Right atrium auricular region (tissue), 2 donors: Measurements from ENCODE around the gene TEAD3. TPM values are rescaled to one million over a fixed set of nuclear protein-coding genes. Genes with fewer than 3 reads are reported as not detected.
"Not testable (repeated sequence)": the region's sequence is repeated elsewhere in the genome, so short reads cannot be mapped to it uniquely, and the experiment has no call there.

ENCODE experiments used
- DNase-seq: peaks from one replicate; pipeline ENCODE4 v3.0.0-alpha.2; 2019; ENCODE audit warnings: low spot score
- H3K27ac ChIP-seq, 2 donors: fragments of 200-600 bp; sonication (generic); 1 replicate in 1 of 2; 2 replicates in 1 of 2; pipeline ENCODE4 v1.5.1; 2016 to 2019
- H3K27me3 ChIP-seq, 2 donors: fragments of 200-600 bp; sonication (generic); one replicate each; pipeline versions ENCODE4 v1.5.1 to v1.6.0; 2017 to 2019
- H3K36me3 ChIP-seq: fragments of 200-600 bp; sonication (generic); one replicate; pipeline ENCODE4 v1.5.1; 2016
- H3K4me1 ChIP-seq, 2 donors: fragments of 200-600 bp; sonication (generic); one replicate each; pipeline versions ENCODE4 v1.5.1 to v1.6.0; 2017 to 2019
- H3K4me3 ChIP-seq, 2 donors: fragments of 200-600 bp; sonication (generic); 1 replicate in 1 of 2; 2 replicates in 1 of 2; pipeline ENCODE4 v1.5.1; 2017 to 2019; ENCODE audit warnings: mild to moderate bottlenecking in 1 of 2, moderate library complexity in 1 of 2
- H3K9me3 ChIP-seq, 2 donors: fragments of 200-600 bp; sonication (generic); one replicate each; pipeline ENCODE4 v1.5.1; 2019
- CTCF ChIP-seq, 2 donors: fragments of 200-600 bp; sonication (generic); IDR thresholded peaks; one replicate each; pipeline ENCODE4 v1.5.1; 2019; ENCODE audit warnings: antibody characterized with exemption in 2 of 2
- total RNA-seq, 2 donors: library from RNA; depleted of rRNA; stranded (reverse); fragments of >200 nt; gene quantifications; one replicate each; pipeline ENCODE4 v1.1.0, GENCODE V29; 2016

Gene TEAD3
- total RNA-seq, 2 donors from 2014 or later = 19.3 to 37.1 TPM

DNA sequence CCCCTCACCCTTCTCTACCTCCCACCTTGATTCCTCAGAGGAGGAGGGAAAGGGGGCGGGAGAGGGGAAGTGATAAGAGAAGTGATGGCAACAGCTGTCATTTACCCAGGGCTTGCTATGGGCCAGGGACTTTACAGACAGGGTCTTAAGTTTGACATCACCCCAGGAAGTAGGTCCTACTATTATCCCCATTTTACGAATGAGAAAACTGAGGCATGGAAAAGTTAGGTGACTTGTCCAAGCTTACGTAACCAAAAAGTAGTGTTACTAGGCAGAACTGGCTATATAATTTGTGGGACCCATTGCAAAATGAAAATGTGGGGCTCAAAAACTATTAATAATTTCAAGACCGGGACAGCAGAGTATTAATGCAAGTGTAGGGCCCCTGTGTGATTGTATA lies 55.2 kb downstream of the TEAD3 start:
- no peak for TF ChIP-seq CTCF (IDR thresholded peaks at IDR 0.05)
- Histone ChIP-seq H3K36me3 (no peaks in the 10 kb centered on the region), H3K9me3 (no peaks in the 10 kb centered on the region), H3K4me1 (no peaks in the 10 kb centered on the region), H3K27me3 (no peaks in the 10 kb centered on the region), H3K4me3 (no peak overlapping the region), H3K27ac (no peak overlapping the region)
- DNase-seq = no peak

DNA sequence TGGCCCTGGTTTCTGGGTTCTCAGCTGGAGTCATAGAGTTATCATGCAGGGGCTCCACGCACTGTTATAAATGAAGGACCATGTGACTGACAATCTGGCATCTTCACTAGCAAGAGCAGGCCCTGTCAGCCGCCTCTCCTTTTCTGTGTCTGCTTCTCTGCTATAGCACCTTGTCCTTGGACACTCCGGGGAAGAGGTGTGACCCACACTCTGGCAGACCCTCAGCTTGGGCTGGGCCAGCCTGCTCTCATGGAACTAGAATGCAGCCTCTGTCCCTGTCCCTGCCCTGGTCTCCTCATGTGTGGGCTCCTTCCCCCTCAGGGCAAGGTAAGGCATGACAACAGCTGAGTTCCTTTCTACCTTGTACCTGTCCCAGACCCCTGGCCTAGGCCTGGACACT lies 55.7 kb downstream of the TEAD3 start:
- Histone ChIP-seq H3K27me3 (no peaks in the 10 kb centered on the region), H3K27ac (peak overlapping the region in 1 of 2 donors; percentile 16), H3K4me1 (no peaks in the 10 kb centered on the region), H3K9me3 (no peaks in the 10 kb centered on the region), H3K36me3 (no peaks in the 10 kb centered on the region), H3K4me3 (no peak overlapping the region)
- no peak for TF ChIP-seq CTCF (IDR thresholded peaks at IDR 0.05)
- no peak for DNase-seq

- Histone ChIP-seq H3K27ac (no peak overlapping the region), H3K36me3 (no peaks in the 10 kb centered on the region)
- no peak for TF ChIP-seq CTCF (IDR thresholded peaks at IDR 0.05)
These were observed 57.6 kb downstream of the TEAD3 start for GRCh38 chr6:35439308-35439707.

DNA sequence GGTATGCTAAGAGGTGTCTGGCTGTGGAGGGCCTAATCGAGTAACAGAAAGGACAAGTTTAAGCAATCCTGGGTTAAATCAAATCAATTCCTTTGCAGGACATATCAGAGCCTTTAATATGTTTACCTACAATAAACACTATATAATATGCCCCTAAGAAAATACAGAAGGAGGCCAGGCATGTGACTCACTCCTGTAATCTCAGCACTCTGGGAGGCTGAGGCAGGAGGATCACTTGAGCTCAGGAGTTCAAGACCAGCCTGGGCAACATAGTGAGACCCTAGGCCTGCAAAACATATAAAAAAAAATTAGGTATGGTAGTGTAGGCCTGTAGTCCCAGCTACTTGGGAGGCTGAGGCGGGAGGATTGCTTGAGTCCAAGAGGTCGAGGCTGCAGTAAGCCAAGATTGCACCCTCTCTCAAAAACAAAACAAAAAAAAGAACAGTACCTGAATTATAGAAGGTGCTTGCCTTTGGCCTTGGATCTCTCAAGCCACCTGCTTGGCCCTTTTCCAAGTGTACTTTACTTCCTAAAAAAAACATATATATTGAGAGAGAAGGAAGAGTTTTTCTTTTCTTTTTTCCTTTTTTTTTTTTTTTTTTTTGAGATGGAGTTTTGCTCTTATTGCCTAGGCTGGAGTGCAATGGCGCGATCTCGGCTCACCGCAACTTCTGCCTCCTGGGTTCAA lies 58.4 kb downstream of the TEAD3 start:
- H3K9me3 ChIP-seq, H3K4me3 ChIP-seq, H3K27me3 ChIP-seq, H3K36me3 ChIP-seq, DNase-seq, H3K27ac ChIP-seq, H3K4me1 ChIP-seq: not testable (repeated sequence)

More at GRCh38 chr6:35439308-35439707, 57.6 kb downstream of the TEAD3 start:
- no peak for DNase-seq
- Histone ChIP-seq H3K9me3 (no peaks in the 10 kb centered on the region), H3K4me1 (peaks cover 0 to 7% of the 10 kb centered on the region in 2 donors), H3K4me3 (no peak overlapping the region), H3K27me3 (no peaks in the 10 kb centered on the region)

- H3K36me3 ChIP-seq = no peaks in the 10 kb centered on the region
- H3K27ac ChIP-seq = no peak overlapping the region
- DNase-seq = no peak
- peaks cover 0 to 7% of the 10 kb centered on the region in 2 donors for H3K4me1 ChIP-seq
- no peaks in the 10 kb centered on the region for H3K9me3 ChIP-seq
- TF ChIP-seq CTCF (IDR thresholded peaks at IDR 0.05) = no peak
- H3K4me3 ChIP-seq = no peak overlapping the region
- no peaks in the 10 kb centered on the region for H3K27me3 ChIP-seq
These were observed 60.6 kb downstream of the TEAD3 start for GRCh38 chr6:35436071-35436857.

DNA sequence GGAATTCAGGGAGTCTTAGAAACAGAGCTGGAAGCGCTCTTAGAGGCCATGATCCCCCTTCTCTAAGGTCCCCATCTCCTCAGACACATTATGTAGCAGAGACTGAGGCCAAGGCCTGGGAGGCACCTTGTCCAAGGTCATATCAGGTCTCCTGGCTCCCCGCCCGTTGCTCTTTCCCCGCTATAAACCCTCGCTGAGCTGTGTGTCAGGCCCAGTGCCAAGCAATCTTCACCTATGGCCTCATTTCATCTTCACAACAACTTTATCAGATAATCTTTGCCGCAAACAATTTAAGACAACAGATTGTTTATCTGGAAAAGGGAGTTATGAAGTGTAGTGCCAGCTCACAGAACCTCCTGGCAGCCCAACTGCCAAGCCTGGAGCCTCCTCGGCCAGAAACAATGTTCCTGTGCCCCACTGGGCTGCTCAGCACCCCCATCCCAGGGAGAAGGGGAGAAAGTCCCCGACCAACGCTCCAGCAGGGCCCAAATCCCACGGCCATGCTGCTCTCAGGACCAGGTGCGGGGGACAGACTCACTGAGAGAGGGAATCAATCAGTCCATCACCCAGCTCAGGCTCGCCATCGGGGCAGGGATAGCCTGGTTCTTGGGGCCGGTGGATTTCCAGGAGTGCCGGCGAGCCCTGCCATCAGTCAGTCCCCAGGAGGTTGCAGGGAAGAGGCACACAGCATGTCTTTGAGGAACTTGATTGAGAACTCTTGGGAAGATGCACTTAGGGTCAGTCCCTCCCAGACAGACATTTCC lies 61.6 kb downstream of the TEAD3 start:
- Histone ChIP-seq H3K4me1 (peaks cover 0 to 7% of the 10 kb centered on the region in 2 donors), H3K4me3 (no peak overlapping the region), H3K27ac (no peak overlapping the region), H3K9me3 (no peaks in the 10 kb centered on the region), H3K27me3 (no peaks in the 10 kb centered on the region), H3K36me3 (no peaks in the 10 kb centered on the region)
- no peak for DNase-seq
- no peak for TF ChIP-seq CTCF (IDR thresholded peaks at IDR 0.05)

DNA sequence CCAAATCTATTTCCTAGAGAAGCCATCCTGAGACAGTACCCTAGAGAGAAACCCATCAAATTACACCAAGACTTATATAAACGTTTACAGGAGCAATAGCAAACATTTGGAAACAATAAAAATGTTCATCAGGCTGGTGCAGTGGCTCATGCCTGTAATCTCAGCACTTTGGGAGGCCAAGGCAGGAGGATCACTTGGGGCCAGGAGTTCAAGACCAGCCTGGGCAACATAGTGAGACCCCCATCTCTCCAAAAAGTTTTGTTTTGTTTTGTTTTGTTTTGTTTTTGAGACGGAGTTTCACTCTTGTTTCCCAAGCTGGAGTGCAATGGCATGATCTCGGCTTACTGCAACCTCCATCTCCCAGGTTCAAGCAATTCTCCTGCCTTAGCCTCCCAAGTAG lies 64.2 kb downstream of the TEAD3 start:
- not testable (repeated sequence) for H3K27ac ChIP-seq, DNase-seq, H3K9me3 ChIP-seq, H3K4me1 ChIP-seq, H3K36me3 ChIP-seq, H3K4me3 ChIP-seq, H3K27me3 ChIP-seq
